SKM-1 (cell line): ENCODE results near the gene ATG13.
"Not testable (repeated sequence)": the region's sequence is repeated elsewhere in the genome, so short reads cannot be mapped to it uniquely, and the experiment has no call there.

Source experiments
- DNase-seq: peaks from one replicate; lab custom pipeline; 2025; ENCODE audit not compliant: unreplicated experiment; lab: John Stamatoyannopoulos, UW

ATG13 gene

DNA sequence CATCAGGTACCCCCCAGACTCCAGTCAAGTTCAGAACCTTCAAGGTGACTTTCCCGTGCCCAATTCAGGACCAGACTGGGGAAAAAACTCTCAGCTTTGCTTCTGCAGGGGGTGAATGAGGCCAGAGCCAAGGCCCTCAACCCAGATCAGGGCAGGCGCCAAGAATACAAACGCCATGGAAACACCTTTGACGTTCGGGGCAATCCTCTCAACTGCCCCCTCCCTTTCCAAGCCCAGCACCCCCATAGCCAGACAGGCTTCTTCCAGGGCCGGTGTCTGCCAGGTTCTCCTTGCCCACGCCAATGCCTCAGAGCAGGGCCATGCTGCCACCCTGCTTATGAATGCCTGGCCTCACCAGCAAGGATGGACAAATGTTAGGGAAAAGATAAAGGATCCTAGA is 77.3 kb downstream of the ATG13 start:
- no peak for DNase-seq

DNA sequence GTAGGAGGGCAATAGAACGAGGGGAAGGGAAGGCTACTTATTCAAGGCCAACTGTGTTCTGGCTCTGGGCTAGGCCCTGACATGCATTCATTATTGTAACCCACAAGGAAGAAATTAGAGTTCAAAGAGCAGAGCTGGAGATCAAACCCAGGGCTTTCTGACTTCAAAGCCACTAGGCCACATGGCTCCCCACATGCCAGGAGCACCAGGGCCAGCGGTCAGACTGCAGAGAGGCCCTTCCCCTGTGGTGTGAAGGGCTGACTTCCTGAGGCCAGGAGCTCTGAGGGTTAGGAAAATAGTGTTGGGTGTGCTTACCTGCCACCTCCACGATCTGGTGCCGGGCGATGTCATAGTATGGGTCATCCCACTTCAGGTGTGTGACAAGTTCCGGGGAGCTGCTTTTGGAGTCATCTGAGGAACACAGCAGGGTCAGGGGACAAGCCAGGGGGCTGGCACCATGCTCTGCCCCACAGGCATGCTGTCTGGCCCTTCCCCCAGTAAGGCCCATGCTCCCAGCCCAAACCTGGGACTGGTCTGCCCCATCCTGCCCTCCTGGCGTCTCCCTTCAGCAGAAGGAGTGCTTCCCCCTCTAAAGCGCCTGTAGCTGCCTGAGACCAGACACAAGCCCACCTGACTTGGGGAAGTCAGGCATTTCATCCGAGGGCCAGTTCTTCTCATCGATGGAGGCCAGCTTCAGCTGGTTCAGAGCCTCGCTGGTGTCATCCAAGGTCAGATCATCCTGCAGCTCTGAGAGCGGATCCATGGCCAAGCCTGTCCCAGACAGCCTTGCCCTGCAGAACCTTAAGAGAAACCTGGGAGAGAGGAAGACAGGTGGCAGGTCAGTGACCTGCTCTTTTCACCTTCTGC is 78.2 kb downstream of the ATG13 start:
- no peak for DNase-seq

DNA sequence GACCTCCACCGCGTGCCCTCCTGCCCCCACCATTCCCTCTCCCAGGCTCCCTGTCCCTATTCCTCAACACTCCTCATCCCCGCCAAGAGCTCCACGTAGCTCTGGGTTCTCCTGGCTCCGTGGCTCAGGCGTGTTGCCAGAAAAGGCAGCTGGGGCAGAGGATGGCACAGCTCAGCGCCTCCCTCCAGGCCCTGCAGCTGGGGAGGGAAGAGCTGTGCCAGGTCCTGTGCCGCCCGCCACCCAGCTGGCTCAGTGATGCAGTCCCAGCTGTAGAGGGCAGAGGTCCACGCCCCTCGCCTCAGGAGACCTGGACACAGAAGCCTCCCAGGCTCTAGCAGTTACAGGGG is 78.8 kb downstream of the ATG13 start:
- no peak for DNase-seq

DNA sequence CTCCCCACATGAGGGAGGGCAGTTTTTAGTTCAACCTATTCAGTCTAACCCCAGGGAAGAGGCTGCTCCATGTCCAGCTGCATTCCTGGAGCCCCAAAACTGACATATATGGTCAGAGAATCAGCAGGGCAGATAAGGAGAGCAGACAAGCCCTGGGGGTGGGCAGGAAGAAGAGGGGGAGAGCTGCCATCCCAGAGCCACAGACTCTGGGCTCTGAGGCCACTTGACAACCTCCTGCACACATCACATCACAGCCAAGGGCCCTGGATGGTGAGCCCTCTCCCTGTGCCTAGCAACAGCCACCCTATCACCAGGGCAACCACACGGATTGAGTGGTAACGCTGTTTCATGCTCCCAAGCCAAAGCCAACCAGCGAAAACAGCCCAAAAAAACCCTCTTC is 80.0 kb downstream of the ATG13 start:
- DNase-seq: no peak

DNA sequence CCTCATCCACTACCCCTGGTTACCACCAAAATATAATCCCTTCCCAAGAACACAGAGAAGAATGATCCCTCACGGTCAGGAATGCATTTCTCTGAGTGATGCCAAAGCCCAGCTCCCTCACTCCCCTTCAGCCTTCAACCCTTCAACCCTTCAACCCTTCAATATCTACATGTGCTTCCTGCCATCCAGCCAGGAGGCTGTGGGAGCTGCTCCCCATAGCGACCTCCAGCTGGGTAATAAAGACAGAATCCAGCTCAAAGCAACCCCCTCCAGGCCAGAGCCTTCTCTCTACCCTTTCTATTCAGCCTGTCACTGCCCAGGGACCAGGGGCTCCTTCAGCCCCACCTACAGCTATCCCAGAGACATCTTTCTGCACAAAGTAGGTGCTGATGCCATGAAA is 80.4 kb downstream of the ATG13 start:
- DNase-seq: no peak

DNA sequence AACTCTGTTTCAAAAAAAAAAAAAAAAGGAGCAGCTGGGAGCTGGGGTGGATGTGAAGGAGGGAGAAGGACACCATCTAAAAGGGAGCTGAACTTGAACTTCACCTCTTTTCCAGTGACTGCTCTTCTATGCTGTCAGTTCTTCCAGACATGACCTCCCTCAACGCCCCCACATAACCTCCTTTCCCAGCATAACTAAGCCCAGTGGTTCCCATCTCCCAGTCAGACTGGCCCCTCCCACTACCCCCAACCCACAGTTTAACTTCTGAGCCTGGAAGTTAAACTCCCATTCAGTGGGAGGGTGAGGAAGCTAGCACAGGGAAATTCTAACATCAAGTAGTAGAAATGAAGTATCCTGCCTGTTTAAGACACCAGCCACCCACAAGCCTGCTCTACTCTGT is 81.2 kb downstream of the ATG13 start:
- DNase-seq: no peak

DNA sequence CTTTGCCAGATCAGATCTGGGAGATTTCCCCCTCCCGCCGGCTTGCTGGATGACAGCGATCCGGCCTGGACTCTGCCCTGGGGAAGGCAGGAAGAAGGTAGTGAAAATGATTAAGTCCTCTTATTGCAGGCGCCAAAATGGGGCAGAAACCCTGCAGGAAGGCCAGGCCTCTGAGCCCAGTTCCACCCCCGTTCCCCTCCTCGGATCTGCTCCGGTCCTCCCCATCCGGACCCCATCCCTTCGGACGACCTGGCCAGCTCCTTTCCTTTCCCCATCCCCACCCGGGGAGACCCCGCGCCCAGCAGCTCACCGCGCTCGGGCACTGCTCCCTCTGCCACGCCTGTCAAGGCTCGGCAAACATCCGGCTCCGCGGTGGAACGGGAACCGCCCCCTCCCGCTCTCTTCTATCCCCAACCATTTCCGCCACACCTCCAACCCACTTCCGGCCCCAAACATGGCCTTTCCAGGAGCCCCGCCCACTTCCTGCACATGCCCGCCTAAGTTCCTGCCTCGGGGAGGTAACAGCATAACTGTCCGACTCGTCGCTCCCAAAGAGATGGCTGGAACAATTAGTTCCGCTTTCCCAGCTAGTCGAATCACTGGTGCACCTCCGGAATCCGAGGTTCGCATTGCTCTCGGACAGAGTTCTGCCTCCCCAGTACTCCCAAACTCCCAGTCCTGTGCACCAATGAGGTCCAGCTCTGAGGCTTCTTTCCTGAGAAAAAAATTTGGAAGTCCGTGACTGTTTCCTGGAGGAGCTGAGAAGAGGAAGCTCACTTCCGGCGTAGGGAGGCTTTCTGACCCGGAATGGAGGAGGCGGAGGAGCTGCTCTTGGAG is 83.1 kb downstream of the ATG13 start, which contains the start of the genes ARHGAP1 and ZNF408:
Gene ARHGAP1, minus strand, starts transcription at position 379 of the 837 bp plus-strand sequence. CDS start 4,512 bp downstream, outside the sequence.
Gene ZNF408, plus strand, starts transcription at position 791 of the 837 bp plus-strand sequence. Its CDS starts 17 bp downstream, at position 808.
- peak; percentile 98 for DNase-seq

DNA sequence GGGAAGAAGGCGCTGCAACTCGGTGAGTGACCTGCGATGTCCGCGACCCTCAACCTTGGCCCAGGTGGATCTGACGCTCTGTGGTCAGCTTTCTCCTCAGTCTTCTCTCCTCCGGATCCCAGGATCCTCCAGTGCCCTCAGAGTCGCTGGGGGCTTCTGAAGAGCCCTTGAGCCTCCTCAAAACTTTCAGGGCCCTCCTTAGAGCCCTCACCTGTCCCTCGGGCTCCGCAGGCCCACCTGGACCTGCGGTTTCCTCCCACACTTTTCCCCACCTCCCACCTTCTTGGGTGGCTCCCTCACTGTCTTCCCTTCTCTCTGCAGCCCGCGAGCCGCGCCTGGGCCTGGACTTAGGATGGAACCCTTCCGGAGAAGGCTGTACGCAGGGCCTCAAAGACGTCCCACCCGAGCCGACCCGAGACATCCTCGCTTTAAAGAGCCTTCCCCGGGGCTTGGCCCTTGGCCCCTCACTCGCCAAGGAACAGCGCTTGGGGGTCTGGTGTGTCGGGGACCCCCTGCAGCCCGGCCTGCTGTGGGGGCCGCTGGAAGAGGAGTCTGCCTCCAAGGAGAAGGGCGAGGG is 83.8 kb downstream of the ATG13 start:
- no peak for DNase-seq

DNA sequence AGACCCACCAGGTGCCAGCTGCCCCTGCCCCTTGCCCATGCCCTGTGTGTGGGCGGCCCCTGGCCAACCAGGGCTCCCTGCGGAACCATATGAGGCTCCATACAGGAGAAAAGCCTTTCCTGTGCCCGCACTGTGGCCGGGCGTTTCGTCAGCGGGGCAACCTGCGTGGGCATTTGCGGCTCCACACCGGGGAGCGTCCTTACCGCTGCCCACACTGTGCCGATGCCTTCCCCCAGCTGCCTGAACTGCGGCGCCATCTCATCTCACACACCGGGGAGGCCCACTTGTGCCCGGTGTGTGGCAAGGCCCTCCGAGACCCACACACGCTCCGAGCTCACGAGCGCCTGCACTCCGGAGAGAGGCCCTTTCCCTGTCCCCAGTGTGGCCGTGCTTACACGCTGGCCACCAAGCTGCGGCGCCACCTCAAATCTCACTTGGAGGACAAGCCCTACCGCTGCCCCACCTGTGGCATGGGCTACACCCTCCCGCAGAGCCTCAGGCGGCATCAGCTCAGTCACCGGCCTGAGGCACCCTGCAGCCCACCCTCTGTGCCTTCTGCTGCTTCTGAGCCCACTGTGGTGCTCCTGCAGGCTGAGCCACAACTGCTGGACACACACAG is 87.8 kb downstream of the ATG13 start:
- DNase-seq: no peak

DNA sequence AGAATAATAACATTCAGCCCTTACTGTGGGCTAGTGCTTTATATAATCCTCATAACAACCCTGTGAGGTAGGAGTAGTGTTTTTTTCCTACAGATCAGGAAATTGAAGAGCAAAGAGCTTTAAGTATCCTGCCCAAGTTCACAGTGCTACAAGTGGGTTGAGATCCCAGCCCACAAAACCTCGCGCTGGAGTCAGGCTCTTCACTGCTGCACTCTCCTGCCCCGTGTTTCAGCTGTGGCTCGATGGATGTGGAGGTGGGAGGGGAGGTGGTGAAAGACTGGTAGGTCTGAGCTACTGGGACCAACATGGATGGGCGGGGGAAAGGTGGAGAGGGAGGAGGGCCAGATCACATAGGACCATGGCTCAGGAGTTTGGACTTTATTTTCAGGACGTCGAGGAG is 89.5 kb downstream of the ATG13 start:
- DNase-seq: no peak

DNA sequence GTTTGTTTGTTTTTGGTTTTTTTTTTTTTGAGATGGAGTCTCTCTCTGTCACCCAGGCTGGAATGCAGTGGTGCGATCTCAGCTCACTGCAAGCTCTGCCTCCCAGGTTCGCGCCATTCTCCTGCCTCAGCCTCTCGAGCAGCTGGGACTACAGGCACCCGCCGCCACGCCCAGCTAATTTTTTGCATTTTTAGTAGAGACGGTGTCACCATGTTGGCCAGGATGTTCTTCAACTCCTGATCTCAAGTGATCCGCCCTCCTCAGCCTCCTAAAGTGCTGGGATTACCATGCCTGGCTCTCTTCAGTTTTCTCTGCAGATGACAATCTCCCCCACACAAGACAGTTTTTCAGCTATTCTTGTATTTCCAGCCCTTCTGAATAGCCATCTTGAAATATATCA is 92.0 kb downstream of the ATG13 start:
- not testable (repeated sequence) for DNase-seq

DNA sequence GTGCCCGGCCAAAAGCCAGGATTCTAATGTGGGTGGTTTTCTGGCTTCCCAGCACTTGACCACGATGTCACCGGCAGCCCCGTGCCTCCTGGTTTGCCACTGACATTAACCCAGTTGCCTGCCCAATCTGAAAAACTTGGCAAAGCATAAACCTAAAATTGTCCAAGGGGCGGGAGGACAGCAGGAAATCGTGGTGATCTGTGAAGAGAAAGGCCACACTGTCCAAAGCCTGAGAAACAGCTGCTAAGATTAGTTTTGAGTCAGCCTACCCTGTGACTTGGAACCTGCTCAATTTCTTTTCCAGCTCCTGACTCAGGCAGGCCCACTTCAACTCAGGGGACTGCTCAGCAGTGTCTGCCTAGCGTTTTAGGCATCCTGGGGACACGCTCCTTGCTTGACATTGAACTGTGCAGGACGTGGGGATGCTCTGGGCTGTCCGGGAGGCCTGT is 93.5 kb downstream of the ATG13 start:
- DNase-seq: no peak

DNA sequence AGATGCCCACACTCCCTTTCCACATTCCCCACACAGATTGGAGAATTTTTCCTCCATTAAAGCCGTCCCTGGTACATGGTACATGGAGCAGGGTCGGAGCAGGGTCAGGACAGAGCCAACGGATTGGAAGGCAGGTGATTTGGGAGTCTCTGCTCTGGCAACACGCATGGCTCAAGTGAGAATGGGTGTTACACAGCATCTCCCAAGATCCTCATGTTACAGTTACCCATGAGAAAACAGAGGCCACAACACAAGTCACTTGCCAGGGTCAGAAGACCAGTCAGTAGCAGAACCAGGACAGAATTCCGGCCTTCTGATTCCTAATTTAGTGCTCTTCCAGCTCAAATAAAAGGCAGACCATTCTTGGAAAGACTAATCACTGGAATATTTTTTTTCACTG is 94.0 kb downstream of the ATG13 start:
- no peak for DNase-seq

DNA sequence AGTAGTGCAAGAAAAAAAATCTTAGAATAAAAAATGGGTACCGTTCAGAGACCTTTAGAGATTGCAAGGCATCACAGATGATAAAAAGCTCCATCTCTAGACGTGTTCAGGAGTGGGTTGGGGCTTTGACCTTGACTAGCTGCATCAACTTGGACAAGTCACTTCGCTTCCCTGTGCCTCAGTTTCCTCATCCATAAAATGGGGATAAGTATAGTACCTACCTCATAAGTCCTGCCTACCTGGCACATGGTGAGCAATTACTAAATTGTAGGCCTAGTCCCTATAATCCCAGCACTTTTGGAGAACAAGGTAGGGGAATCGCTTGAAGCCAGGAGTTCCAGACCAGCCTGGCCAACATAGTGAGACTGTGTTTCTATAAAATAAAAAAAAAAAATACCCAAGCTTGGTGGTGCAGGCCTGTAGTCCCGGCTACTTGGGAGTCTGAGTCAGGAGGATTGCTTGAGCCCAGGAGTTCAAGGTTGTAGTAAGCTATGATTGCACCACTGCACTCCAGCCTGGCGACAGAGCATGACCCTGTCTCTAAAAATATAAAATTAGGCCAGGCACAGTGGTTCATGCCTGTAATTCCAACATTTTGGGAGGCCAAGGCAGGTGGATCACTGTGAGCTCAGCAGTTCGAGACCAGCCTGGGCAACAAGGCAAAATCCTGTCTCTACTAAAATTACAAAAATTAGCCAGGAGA is 95.7 kb downstream of the ATG13 start:
- DNase-seq: no peak

DNA sequence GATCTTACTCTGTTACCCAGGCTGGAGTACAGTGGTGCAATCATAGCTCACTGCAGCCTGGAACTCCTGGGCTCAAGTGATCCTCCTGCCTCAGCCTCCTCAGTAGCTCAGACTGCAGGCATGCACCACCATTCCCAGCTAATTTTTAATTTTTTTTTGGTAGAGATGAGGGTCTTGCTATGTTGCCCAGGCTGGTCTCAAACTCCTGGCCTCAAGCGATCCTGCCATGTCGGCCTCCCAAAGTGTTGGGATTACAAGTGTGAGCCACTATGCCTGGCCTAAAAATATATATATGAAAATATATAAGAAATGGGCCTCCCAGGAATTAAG is 100.4 kb downstream of the ATG13 start:
- not testable (repeated sequence) for DNase-seq

DNA sequence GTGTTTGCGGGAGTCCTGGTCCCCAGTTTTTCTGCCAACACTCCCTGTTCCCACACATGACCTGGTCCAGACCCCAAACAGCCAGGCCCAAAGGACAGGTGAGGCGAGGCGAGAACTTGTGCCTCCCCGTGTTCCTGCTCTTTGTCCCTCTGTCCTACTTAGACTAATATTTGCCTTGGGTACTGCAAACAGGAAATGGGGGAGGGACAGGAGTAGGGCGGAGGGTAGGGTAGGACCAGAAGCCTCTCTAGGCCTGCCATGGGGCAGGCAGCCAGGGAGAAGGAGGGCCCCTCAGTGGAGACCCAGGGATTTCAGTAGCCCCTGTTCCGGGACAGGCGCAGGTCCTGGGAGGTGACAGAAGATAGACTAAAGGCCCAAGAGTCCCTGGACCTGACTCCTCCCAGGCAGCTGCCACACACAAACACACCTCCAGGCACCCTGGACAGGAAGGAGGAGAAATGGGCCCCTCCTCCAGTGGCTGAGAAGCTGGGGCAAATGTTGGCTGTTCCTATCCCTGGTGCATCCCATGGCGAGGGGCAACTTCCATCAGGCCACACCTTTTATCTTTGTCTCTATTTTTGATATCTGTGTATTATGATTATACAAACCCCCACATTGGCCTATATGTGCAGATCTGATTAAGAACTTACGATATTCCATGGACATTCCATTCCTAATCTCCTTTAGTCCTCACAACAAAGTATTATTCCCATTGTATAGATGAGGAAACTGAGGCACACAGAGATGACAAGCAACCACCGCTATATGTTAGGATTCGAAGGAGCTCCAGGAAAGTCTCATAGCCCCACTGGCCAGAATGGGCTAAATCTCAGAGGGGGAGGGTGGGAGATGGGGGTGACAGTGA is 101.0 kb downstream of the ATG13 start:
- DNase-seq: no peak

DNA sequence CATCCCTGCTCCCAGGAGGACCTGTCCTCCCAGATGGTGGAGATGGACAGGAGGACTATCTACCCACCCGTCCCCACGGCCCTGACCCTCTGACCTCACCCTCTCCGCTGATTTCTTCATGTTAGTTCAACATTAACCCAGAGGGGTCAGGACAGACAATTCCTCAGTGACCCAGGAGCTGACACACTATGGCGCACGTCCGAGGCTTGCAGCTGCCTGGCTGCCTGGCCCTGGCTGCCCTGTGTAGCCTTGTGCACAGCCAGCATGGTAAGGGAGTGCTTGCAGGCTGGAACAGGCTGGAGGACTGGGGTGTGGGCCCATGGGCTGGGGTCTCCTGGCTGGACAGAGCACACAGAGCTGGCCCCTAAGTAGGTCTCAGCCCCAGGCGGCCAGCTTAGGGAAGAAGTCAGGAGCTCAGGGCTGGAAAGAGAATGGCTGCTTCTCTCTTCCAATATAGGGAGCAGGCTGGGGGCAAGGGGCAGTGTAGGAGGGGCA is 101.7 kb downstream of the ATG13 start, which contains the start of gene F2:
Gene F2, plus strand, starts transcription at position 166 of the 495 bp plus-strand sequence. Its CDS starts 23 bp downstream, at position 189.
- no peak for DNase-seq

DNA sequence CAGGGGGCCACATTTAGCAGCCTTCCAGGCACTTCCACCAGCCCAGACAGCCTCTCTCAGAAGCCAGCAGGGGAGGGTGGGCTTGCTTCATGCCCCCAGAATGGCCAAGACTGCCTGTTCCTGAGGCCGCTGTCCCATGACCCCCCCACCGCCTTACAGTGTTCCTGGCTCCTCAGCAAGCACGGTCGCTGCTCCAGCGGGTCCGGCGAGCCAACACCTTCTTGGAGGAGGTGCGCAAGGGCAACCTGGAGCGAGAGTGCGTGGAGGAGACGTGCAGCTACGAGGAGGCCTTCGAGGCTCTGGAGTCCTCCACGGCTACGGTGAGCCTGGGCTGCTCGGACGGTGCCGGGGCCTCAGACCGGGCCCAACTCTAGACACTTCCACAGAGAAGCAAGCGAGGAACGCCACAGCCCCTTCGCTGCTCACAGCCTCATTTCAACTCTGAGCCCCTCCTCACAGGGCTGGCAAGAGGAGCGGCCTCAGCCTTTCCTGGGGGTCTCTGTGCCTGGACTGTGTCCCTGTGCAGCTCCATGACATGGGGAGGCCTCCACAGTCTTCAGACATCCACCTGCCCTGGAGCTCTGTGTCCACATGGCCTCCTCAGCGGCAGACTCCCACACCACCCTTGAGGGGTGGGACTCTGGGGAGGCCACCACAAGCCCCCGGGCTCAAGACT is 102.3 kb downstream of the ATG13 start:
- DNase-seq: no peak

DNA sequence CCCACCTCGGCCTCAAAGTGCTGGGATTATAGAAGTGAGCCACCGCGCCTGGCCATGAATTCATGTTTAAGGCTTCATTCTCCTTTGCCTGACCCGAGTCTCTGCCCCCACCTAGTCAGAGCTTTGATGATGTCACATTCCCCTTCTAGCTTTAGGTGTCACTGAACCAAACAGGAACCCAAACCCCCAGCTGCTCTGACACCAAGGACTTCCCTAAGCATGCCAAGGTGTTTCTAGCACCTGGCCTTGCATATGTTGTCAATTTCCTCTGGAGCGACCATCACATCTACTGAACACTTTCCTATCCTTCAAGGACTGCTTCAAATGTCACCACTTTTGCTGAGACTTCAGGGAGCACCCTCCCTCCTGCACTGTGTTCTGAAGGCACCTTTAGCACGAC is 103.9 kb downstream of the ATG13 start:
- no peak for DNase-seq
